Loucy (cell line): Measurements from ENCODE around the gene SYNE1.

Experiments
- H2AFZ ChIP-seq: fragments of 200-600 bp; sonication (generic); 2 replicates; pipeline ENCODE4 v1.6.0; 2016; ENCODE audit warnings: antibody characterized with exemption, mild to moderate bottlenecking, low read length, moderate library complexity
- H3F3A ChIP-seq: fragments of 200-600 bp; 2 replicates; pipeline ENCODE4 v1.6.0; 2016; ENCODE audit warnings: antibody characterized with exemption, low read depth, mild to moderate bottlenecking
- H3K27me3 ChIP-seq: fragments of 200-600 bp; sonication (generic); 2 replicates; pipeline ENCODE4 v1.6.1; 2014; ENCODE audit warnings: low read length, mild to moderate bottlenecking; ENCODE audit not compliant: insufficient read depth, poor library complexity, severe bottlenecking
- H3K36me3 ChIP-seq: fragments of 200-600 bp; sonication (generic); 2 replicates; pipeline ENCODE4 v1.6.1; 2016; ENCODE audit warnings: low read length; ENCODE audit not compliant: insufficient read depth
- H3K4me1 ChIP-seq: fragments of 200-600 bp; sonication (generic); 2 replicates; pipeline ENCODE4 v1.5.1; 2014; ENCODE audit warnings: low read length, mild to moderate bottlenecking; ENCODE audit not compliant: insufficient read depth, poor library complexity, severe bottlenecking
- H3K4me2 ChIP-seq: fragments of 200-600 bp; sonication (generic); 2 replicates; pipeline ENCODE4 v1.6.0; 2014; ENCODE audit warnings: antibody characterized with exemption, low read length, low read depth, mild to moderate bottlenecking; ENCODE audit not compliant: poor library complexity, severe bottlenecking
- H3K4me3 ChIP-seq: fragments of 200-600 bp; sonication (generic); 2 replicates; pipeline ENCODE4 v1.5.1; 2014; ENCODE audit warnings: low read length, mild to moderate bottlenecking, mixed read lengths; ENCODE audit not compliant: poor library complexity, severe bottlenecking
- H3K79me2 ChIP-seq: fragments of 200-600 bp; sonication (generic); 2 replicates; pipeline ENCODE4 v1.6.1; 2014; ENCODE audit warnings: low read length; ENCODE audit not compliant: insufficient read depth
- H3K9ac ChIP-seq: fragments of 200-600 bp; sonication (generic); 2 replicates; pipeline ENCODE4 v1.6.0; 2014; ENCODE audit warnings: mild to moderate bottlenecking, low read depth, low read length, moderate library complexity; ENCODE audit not compliant: poor library complexity, severe bottlenecking
- H3K9me2 ChIP-seq: fragments of 200-600 bp; sonication (generic); replicated peaks from 2 replicates; pipeline ENCODE4 v1.6.1; 2016; ENCODE audit warnings: low read depth, low read length, mixed read lengths
- H3K9me3 ChIP-seq: fragments of 200-600 bp; sonication (generic); 2 replicates; pipeline ENCODE4 v1.6.1; 2014; ENCODE audit warnings: mild to moderate bottlenecking, antibody characterized with exemption, low read length, low read depth; ENCODE audit not compliant: insufficient read depth
- H4K20me1 ChIP-seq: fragments of 200-600 bp; sonication (generic); 2 replicates; pipeline ENCODE4 v1.6.0; 2014; ENCODE audit warnings: antibody characterized with exemption, low read length, mild to moderate bottlenecking; ENCODE audit not compliant: insufficient read depth, poor library complexity, severe bottlenecking
- EZH2phosphoT487 ChIP-seq: fragments of 200-600 bp; IDR thresholded peaks from 2 replicates; pipeline ENCODE4 v1.6.1; 2018; ENCODE audit warnings: antibody characterized with exemption, mild to moderate bottlenecking, moderate library complexity, borderline replicate concordance
- TF ChIP-seq, protein P1 (sequence below): fragments of 200-600 bp; sonication (generic); conservative IDR thresholded peaks from 2 replicates; pipeline ENCODE4 v1.5.1; 2014; ENCODE audit warnings: mild to moderate bottlenecking, antibody characterized with exemption, low read length

Gene SYNE1

DNA sequence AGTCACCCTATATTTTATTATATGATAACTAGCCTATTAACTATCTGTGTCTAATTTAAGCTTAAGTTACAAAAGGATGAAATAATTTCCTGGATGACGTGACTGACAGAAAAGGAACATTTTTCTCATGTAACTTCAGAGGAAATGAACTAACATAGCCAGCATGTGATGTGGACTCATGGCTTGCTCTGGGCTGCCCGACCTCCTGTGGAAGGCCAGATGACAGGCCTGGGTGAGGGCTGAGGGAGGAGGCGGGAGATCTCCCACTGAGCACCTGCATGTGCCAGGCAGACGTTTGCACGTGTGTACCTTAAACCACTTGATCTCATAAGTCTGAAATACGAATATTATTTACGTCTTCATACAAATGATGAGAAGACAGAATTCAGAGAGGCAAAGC lies 321.1 kb downstream of the SYNE1 start:
- H3K9me3 ChIP-seq, result no peaks in the 10 kb centered on the region
- H3K4me2 ChIP-seq, result no peak overlapping the region
- no peaks in the 10 kb centered on the region for H3K27me3 ChIP-seq
- H3K9ac ChIP-seq, result no peak overlapping the region
- H3F3A ChIP-seq, result no peaks in the 10 kb centered on the region
- H3K4me3 ChIP-seq, result no peak overlapping the region
- H4K20me1 ChIP-seq, result no peaks in the 10 kb centered on the region
- H3K79me2 ChIP-seq, result no peaks in the 10 kb centered on the region
- no peaks in the 10 kb centered on the region for H3K4me1 ChIP-seq
- TF ChIP-seq, protein P1, sequence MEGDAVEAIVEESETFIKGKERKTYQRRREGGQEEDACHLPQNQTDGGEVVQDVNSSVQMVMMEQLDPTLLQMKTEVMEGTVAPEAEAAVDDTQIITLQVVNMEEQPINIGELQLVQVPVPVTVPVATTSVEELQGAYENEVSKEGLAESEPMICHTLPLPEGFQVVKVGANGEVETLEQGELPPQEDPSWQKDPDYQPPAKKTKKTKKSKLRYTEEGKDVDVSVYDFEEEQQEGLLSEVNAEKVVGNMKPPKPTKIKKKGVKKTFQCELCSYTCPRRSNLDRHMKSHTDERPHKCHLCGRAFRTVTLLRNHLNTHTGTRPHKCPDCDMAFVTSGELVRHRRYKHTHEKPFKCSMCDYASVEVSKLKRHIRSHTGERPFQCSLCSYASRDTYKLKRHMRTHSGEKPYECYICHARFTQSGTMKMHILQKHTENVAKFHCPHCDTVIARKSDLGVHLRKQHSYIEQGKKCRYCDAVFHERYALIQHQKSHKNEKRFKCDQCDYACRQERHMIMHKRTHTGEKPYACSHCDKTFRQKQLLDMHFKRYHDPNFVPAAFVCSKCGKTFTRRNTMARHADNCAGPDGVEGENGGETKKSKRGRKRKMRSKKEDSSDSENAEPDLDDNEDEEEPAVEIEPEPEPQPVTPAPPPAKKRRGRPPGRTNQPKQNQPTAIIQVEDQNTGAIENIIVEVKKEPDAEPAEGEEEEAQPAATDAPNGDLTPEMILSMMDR, result no peak
- no peak for TF ChIP-seq EZH2phosphoT487
- no peaks in the 10 kb centered on the region for H3K36me3 ChIP-seq
- H2AFZ ChIP-seq, result no peak overlapping the region
- no peaks in the 10 kb centered on the region for H3K9me2 ChIP-seq

DNA sequence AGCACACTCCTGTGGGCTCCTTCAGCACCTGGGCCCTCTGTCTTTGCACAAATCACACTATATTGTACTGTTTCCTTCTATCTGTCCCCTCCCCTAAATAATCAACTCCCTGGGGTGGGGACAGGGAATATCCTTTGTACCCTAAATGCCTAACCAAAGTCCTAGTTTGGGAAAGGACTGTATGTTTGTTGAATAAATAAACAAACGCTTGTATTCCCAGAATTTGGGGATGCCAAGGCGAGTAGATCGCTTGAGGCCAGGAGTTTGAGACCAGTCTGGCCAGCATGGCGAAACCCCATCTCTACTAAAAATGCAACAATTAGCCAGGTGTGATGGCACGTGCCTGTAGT lies 322.7 kb downstream of the SYNE1 start:
- H3K4me3 ChIP-seq, result no peak overlapping the region
- no peaks in the 10 kb centered on the region for H3K9me3 ChIP-seq
- no peak overlapping the region for H2AFZ ChIP-seq
- H3K4me2 ChIP-seq, result no peak overlapping the region
- no peaks in the 10 kb centered on the region for H3K36me3 ChIP-seq
- no peaks in the 10 kb centered on the region for H3K9me2 ChIP-seq
- no peak for TF ChIP-seq EZH2phosphoT487
- TF ChIP-seq, protein P1, result no peak
- no peak overlapping the region for H3K9ac ChIP-seq
- H4K20me1 ChIP-seq, result no peaks in the 10 kb centered on the region
- no peaks in the 10 kb centered on the region for H3K79me2 ChIP-seq
- no peaks in the 10 kb centered on the region for H3K27me3 ChIP-seq
- peaks cover 7% of the 10 kb centered on the region for H3K4me1 ChIP-seq
- H3F3A ChIP-seq, result no peaks in the 10 kb centered on the region

DNA sequence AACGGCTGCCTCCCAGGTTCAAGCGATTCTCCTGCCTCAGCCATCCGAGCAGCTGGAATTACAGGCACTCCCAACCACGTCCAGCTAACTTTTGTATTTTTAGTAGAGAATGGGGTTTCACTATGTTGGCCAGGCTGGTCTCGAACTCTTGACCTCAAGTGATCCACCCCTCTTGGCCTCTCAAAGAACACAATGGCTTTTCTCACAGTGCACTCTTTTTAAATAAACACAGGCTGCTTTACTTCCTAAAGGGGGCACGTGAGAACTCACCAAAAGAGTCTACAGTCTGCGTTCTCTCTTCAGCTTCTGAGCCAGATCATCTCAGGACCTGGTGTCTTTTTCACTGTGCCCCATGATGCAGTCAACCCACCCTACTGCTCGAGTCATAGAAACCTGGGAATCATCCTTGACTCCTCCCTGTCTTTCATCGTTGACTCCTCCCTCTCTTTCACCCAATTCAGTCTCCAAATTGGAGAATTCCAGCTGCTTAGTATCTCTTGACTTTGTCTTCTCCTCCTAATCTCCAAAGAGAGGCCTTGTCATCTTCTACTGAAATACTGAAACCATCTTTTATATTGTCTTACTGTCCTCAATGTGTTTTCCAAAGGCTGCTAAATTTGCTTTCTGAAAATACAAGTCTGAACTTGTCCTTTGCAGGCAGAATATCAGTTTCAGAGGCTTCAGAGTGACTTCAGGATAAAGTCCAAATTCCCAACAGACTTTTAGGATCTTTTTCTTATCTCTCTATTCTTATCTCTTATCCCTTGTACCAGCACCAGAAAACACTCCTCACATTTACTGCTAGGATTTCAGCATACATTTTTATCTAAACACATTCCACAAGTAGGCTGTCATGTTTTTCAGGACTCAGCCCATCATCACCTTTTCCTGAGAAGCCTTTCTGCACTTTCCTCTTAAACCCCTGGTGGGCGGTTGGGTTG lies 323.4 kb downstream of the SYNE1 start:
- no peak overlapping the region for H2AFZ ChIP-seq
- no peaks in the 10 kb centered on the region for H3K9me3 ChIP-seq
- no peak overlapping the region for H3K4me3 ChIP-seq
- no peak overlapping the region for H3K9ac ChIP-seq
- TF ChIP-seq EZH2phosphoT487, result no peak
- TF ChIP-seq, protein P1, result no peak
- H3K79me2 ChIP-seq, result no peaks in the 10 kb centered on the region
- peaks cover 7% of the 10 kb centered on the region for H3K4me1 ChIP-seq
- no peaks in the 10 kb centered on the region for H3K9me2 ChIP-seq
- no peaks in the 10 kb centered on the region for H3K36me3 ChIP-seq
- no peaks in the 10 kb centered on the region for H3K27me3 ChIP-seq
- H3K4me2 ChIP-seq, result no peak overlapping the region
- H4K20me1 ChIP-seq, result no peaks in the 10 kb centered on the region
- no peaks in the 10 kb centered on the region for H3F3A ChIP-seq
